Tibial nerve (tissue), 4 donors: ENCODE results near the gene TBC1D20. TPM values are rescaled to one million over a fixed set of nuclear protein-coding genes. Genes with fewer than 3 reads are reported as not detected.

Experiments used
- DNase-seq, 2 donors: peaks; one replicate each; pipeline ENCODE4 v3.0.0-alpha.2; 2019; ENCODE audit warnings: low spot score in 2 of 2
- H3K27ac ChIP-seq, 4 donors: fragments of 200-600 bp; sonication (generic) in 3 of 4; one replicate each; pipeline ENCODE4 v1.5.1; 2017 to 2019; ENCODE audit warnings: mild to moderate bottlenecking in 1 of 4
- H3K27me3 ChIP-seq, 2 donors: fragments of 200-600 bp; sonication (generic) in 1 of 2; one replicate each; pipeline versions ENCODE4 v1.5.1 to v1.6.0; 2017 to 2019
- H3K36me3 ChIP-seq, 3 donors: fragments of 200-600 bp; sonication (generic); one replicate each; pipeline ENCODE4 v1.5.1; 2018 to 2019
- H3K4me1 ChIP-seq, 4 donors: fragments of 200-600 bp; sonication (generic) in 3 of 4; one replicate each; pipeline ENCODE4 v1.5.1; 2017 to 2019
- H3K4me3 ChIP-seq, 4 donors: fragments of 200-600 bp; sonication (generic) in 3 of 4; one replicate each; pipeline ENCODE4 v1.5.1; 2017 to 2019; ENCODE audit warnings: mild to moderate bottlenecking in 1 of 4, moderate library complexity in 1 of 4
- H3K9me3 ChIP-seq, 4 donors: fragments of 200-600 bp; sonication (generic) in 3 of 4; one replicate each; pipeline ENCODE4 v1.5.1; 2017 to 2019
- CTCF ChIP-seq, 5 experiments: fragments of 200-600 bp in 3 of 5; fragments of 450-650 bp in 2 of 5; sonication (generic) in 3 of 5; IDR thresholded peaks; one replicate each; pipeline ENCODE4 v1.5.1; 2016 to 2019; ENCODE audit warnings: antibody characterized with exemption in 5 of 5, mild to moderate bottlenecking in 3 of 5, moderate library complexity in 2 of 5
- EP300 ChIP-seq, 2 donors: sonication (generic); formaldehyde crosslinking; IDR thresholded peaks; one replicate each; pipeline ENCODE4 v1.6.1; 2017; ENCODE audit warnings: antibody characterized with exemption in 2 of 2, mild to moderate bottlenecking in 1 of 2
- POLR2A ChIP-seq, 2 donors: fragments of 450-650 bp; IDR thresholded peaks; one replicate each; pipeline ENCODE4 v1.6.1; 2017; ENCODE audit warnings: antibody characterized with exemption in 2 of 2, mild to moderate bottlenecking in 2 of 2, moderate library complexity in 2 of 2
- WGBS, 2 donors: methylation state at CpG; one replicate each; pipeline ENCODE4 v1.1.5; 2018; 5-methylcytosine and 5-hydroxymethylcytosine counted together
- total RNA-seq, 4 donors: library from RNA; depleted of rRNA; stranded (reverse); fragments of >200 nt; gene quantifications; one replicate each; pipeline ENCODE4 v1.1.0, GENCODE V29; 2016

Gene TBC1D20
- total RNA-seq, 4 donors from 2014 or later: 38.5 to 52.0 (median 44.3) TPM

GRCh38 chr20:428658-429200, 33.6 kb downstream of the TBC1D20 start:
- Histone ChIP-seq H3K4me3 (no peak overlapping the region), H3K36me3 (peaks cover 0 to 90% (median 14%) of the 10 kb centered on the region in 3 donors), H3K9me3 (no peaks in the 10 kb centered on the region), H3K27me3 (no peaks in the 10 kb centered on the region), H3K4me1 (no peaks in the 10 kb centered on the region), H3K27ac (no peak overlapping the region)
- no peak for TF ChIP-seq CTCF (IDR thresholded peaks at IDR 0.05)
- no peak for TF ChIP-seq POLR2A (IDR thresholded peaks at IDR 0.05)
- no peak for TF ChIP-seq EP300 (IDR thresholded peaks at IDR 0.05)
- DNase-seq: no peak
- 79 to 91% methylated on average over 13 of the region's 14 CpGs for WGBS, 2 donors

- no peak overlapping the region for H3K4me3 ChIP-seq
- WGBS, 2 donors: 92 to 96% methylated on average over 12 to 13 of the region's 14 CpGs
- H3K27me3 ChIP-seq: no peaks in the 10 kb centered on the region
- TF ChIP-seq POLR2A (IDR thresholded peaks at IDR 0.05) (no peak), CTCF (IDR thresholded peaks at IDR 0.05) (no peak), EP300 (IDR thresholded peaks at IDR 0.05) (no peak)
- DNase-seq: no peak
- no peaks in the 10 kb centered on the region for H3K4me1 ChIP-seq
- no peak overlapping the region for H3K27ac ChIP-seq
- no peaks in the 10 kb centered on the region for H3K9me3 ChIP-seq
- H3K36me3 ChIP-seq: peaks cover 0 to 96% (median 14%) of the 10 kb centered on the region in 3 donors
Observed at GRCh38 chr20:427849-428657, 34.3 kb downstream of the TBC1D20 start.

DNA sequence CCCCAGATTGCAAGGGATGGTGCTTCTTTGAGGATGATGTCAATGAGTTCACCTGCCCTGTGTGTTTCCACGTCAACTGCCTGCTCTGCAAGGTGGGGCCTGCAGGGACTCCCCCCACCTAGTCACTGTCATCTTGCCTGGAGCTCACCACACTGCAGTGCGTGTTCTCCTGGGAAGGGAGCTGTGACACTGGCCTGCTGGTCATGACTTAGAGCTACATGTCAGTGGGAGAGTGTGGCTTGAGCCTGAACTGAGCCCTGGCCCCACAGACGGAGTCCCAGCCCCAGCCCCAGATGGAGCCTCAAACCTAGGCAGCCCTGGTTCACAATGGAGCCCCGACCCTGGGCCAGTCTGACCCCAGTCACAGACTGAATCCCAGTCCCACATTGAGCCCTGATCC, 34.9 kb downstream of the TBC1D20 start:
- DNase-seq: no peak
- H3K9me3 ChIP-seq: no peaks in the 10 kb centered on the region
- TF ChIP-seq CTCF (IDR thresholded peaks at IDR 0.05) (no peak), POLR2A (IDR thresholded peaks at IDR 0.05) (no peak), EP300 (IDR thresholded peaks at IDR 0.05) (no peak)
- peaks cover 0 to 96% (median 14%) of the 10 kb centered on the region in 3 donors for H3K36me3 ChIP-seq
- 84 to 88% methylated on average over 4 of the region's 4 CpGs for WGBS, 2 donors
- H3K27ac ChIP-seq: no peak overlapping the region
- no peak overlapping the region for H3K4me3 ChIP-seq
- no peaks in the 10 kb centered on the region for H3K4me1 ChIP-seq
- H3K27me3 ChIP-seq: no peaks in the 10 kb centered on the region

DNA sequence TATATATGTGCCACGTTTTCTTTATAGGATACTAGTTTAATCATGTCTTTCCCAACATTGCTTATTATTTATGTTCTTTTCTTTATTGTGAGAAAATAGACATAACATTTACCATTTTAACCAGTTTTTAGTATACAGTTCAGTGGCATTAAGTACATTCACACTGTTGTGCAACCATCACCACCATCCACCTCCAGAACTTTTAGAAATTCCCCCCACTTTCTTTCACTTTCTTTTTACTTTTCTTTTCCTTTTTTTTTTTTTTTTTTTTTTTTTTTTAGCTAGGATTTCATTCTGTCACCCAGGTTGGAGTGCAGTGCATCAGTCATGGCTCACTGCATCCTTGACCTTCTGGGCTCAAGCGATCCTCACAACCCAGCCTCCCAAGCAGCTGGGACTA, 35.8 kb downstream of the TBC1D20 start:
- Histone ChIP-seq H3K4me3 (no peak overlapping the region), H3K27ac (no peak overlapping the region), H3K9me3 (no peaks in the 10 kb centered on the region), H3K4me1 (no peaks in the 10 kb centered on the region), H3K36me3 (peaks cover 0 to 96% (median 8%) of the 10 kb centered on the region in 3 donors), H3K27me3 (no peaks in the 10 kb centered on the region)
- 90 to 94% methylated on average over 2 of the region's 2 CpGs for WGBS, 2 donors
- TF ChIP-seq EP300 (IDR thresholded peaks at IDR 0.05): no peak
- TF ChIP-seq POLR2A (IDR thresholded peaks at IDR 0.05): no peak
- TF ChIP-seq CTCF (IDR thresholded peaks at IDR 0.05): no peak
- DNase-seq: no peak

- Histone ChIP-seq H3K4me3 (no peak overlapping the region), H3K4me1 (no peaks in the 10 kb centered on the region), H3K27ac (no peak overlapping the region), H3K27me3 (no peaks in the 10 kb centered on the region), H3K36me3 (peaks cover 0 to 95% (median 15%) of the 10 kb centered on the region in 3 donors), H3K9me3 (no peaks in the 10 kb centered on the region)
- WGBS, 2 donors: 92 to 98% methylated on average over 8 of the region's 8 CpGs
- TF ChIP-seq POLR2A (IDR thresholded peaks at IDR 0.05) (no peak), CTCF (IDR thresholded peaks at IDR 0.05) (no peak), EP300 (IDR thresholded peaks at IDR 0.05) (no peak)
- DNase-seq: no peak
Observed at GRCh38 chr20:421685-422250, 40.6 kb downstream of the TBC1D20 start.
